WTC11 (cell line): Measurements from ENCODE around the gene KLC1. TPM values are rescaled to one million over a fixed set of nuclear protein-coding genes. Genes with fewer than 3 reads are reported as not detected.

Source experiments
- ATAC-seq: fragments of 200-7000 bp; cut with Tn5 transposase; 2 replicates; pipeline ENCODE4 v1.10.0; 2021; ENCODE audit warnings: mild to moderate bottlenecking, moderate library complexity
- CTCF ChIA-PET: fragments of 300-600 bp; sonication (Branson Sonifier 250); formaldehyde crosslinking; loops from one replicate; lab custom pipeline; 2021; ENCODE audit warnings: antibody characterized with exemption; lab: Charles Lee
- POLR2A ChIA-PET: fragments of 350-600 bp; sonication (Branson Sonifier 250); formaldehyde crosslinking; loops from one replicate; lab custom pipeline; 2021; ENCODE audit warnings: antibody characterized with exemption; lab: Charles Lee
- DNase-seq: peaks from one replicate; pipeline ENCODE4 v3.0.0; 2021; ENCODE audit warnings: low spot score
- H3K27ac Mint-ChIP-seq: 2 replicates; pipeline ENCODE4 v1.8.0; 2021; ENCODE audit warnings: mixed read lengths
- H3K27me3 Mint-ChIP-seq: 2 replicates; pipeline ENCODE4 v1.8.0; 2021; ENCODE audit warnings: low read depth, mild to moderate bottlenecking, moderate library complexity, mixed read lengths
- H3K36me3 Mint-ChIP-seq: 2 replicates; pipeline ENCODE4 v1.8.0; 2021; ENCODE audit warnings: mixed read lengths
- H3K4me1 Mint-ChIP-seq: 2 replicates; pipeline ENCODE4 v1.8.0; 2022; ENCODE audit warnings: mixed read lengths
- H3K4me3 Mint-ChIP-seq: 2 replicates; pipeline ENCODE4 v1.8.0; 2021; ENCODE audit warnings: mild to moderate bottlenecking, moderate library complexity, mixed read lengths
- H3K9me3 Mint-ChIP-seq: 2 replicates; pipeline ENCODE4 v1.8.0; 2021; ENCODE audit warnings: mixed read lengths
- ATF1 ChIP-seq: sonication (generic); formaldehyde crosslinking; IDR thresholded peaks from 2 replicates; pipeline ENCODE4 v1.8.1; 2023; ENCODE audit warnings: mild to moderate bottlenecking, moderate library complexity, missing genetic modification reagents
- CBFB ChIP-seq: sonication (generic); formaldehyde crosslinking; IDR thresholded peaks from 2 replicates; pipeline ENCODE4 v1.8.1; 2022; ENCODE audit warnings: mild to moderate bottlenecking, low read depth, missing genetic modification reagents
- CREB1 ChIP-seq: sonication (generic); formaldehyde crosslinking; IDR thresholded peaks from 2 replicates; pipeline ENCODE4 v1.8.0; 2023; ENCODE audit warnings: mild to moderate bottlenecking, missing genetic modification reagents
- E2F1 ChIP-seq: sonication (generic); formaldehyde crosslinking; IDR thresholded peaks from 2 replicates; pipeline ENCODE4 v1.8.0; 2022; ENCODE audit warnings: mild to moderate bottlenecking, missing genetic modification reagents
- E2F4 ChIP-seq: sonication (generic); formaldehyde crosslinking; IDR thresholded peaks from 2 replicates; pipeline ENCODE4 v1.8.1; 2022; ENCODE audit warnings: low read depth, mild to moderate bottlenecking, moderate library complexity, missing genetic modification reagents, borderline replicate concordance
- FOXP4 ChIP-seq: sonication (generic); formaldehyde crosslinking; IDR thresholded peaks from 2 replicates; pipeline ENCODE4 v1.8.0; 2022; ENCODE audit warnings: mild to moderate bottlenecking, missing genetic modification reagents
- GRHL2 ChIP-seq: fragments of 250-450 bp; sonication (Bioruptor Pico); IDR thresholded peaks from 2 replicates; pipeline ENCODE4 v1.8.0; 2022; ENCODE audit warnings: mild to moderate bottlenecking, moderate library complexity; ENCODE audit not compliant: insufficient replicate concordance, severe bottlenecking
- IRF2 ChIP-seq: sonication (generic); formaldehyde crosslinking; IDR thresholded peaks from 2 replicates; pipeline ENCODE4 v1.8.0; 2022; ENCODE audit warnings: low read depth, missing genetic modification reagents, borderline replicate concordance
- NR1H2 ChIP-seq: sonication (generic); formaldehyde crosslinking; IDR thresholded peaks from 2 replicates; pipeline ENCODE4 v1.9.0; 2021; ENCODE audit warnings: mild to moderate bottlenecking, moderate library complexity, missing genetic modification reagents
- NR2C2 ChIP-seq: sonication (generic); formaldehyde crosslinking; IDR thresholded peaks from 2 replicates; pipeline ENCODE4 v1.8.0; 2022; ENCODE audit warnings: mild to moderate bottlenecking, missing genetic modification reagents
- PREB ChIP-seq: sonication (generic); formaldehyde crosslinking; IDR thresholded peaks from 2 replicates; pipeline ENCODE4 v1.8.1; 2022; ENCODE audit warnings: mild to moderate bottlenecking, missing genetic modification reagents, moderate library complexity, borderline replicate concordance
- RELA ChIP-seq: sonication (generic); formaldehyde crosslinking; IDR thresholded peaks from 2 replicates; pipeline ENCODE4 v1.8.1; 2022; ENCODE audit warnings: missing genetic modification reagents, mild to moderate bottlenecking, borderline replicate concordance
- RORB ChIP-seq: fragments of 250-450 bp; sonication (Bioruptor Pico); IDR thresholded peaks from 2 replicates; pipeline ENCODE4 v1.9.0; 2021; ENCODE audit warnings: mild to moderate bottlenecking
- ZNF263 ChIP-seq: sonication (generic); formaldehyde crosslinking; IDR thresholded peaks from 2 replicates; pipeline ENCODE4 v1.8.1; 2022; ENCODE audit warnings: low read depth, mild to moderate bottlenecking, moderate library complexity, missing genetic modification reagents
- ZNF396 ChIP-seq: fragments of 250-450 bp; sonication (Bioruptor Pico); IDR thresholded peaks from 2 replicates; pipeline ENCODE4 v1.8.0; 2021; ENCODE audit warnings: mild to moderate bottlenecking, moderate library complexity, borderline replicate concordance
- ZNF425 ChIP-seq: fragments of 250-450 bp; sonication (Bioruptor Pico); conservative IDR thresholded peaks from 2 replicates; pipeline ENCODE4 v1.9.0; 2021; ENCODE audit warnings: mild to moderate bottlenecking
- total RNA-seq: library from RNA; stranded (reverse); gene quantifications from 3 replicates; pipeline ENCODE4 v1.2.3, GENCODE V29; 2021
- TF ChIP-seq, protein P1 (sequence below): fragments of 250-450 bp; sonication (Bioruptor Pico); IDR thresholded peaks from 2 replicates; pipeline ENCODE4 v1.8.0; 2021; ENCODE audit warnings: mild to moderate bottlenecking
- TF ChIP-seq, protein P2 (sequence below): sonication (generic); formaldehyde crosslinking; IDR thresholded peaks from 2 replicates; pipeline ENCODE4 v1.8.1; 2022; ENCODE audit warnings: missing genetic modification reagents, borderline replicate concordance

Gene KLC1
- total RNA-seq, 1 experiment from 2014 or later, result 171 TPM

GRCh38 chr14:103729496-103730448 is 100.8 kb downstream of the KLC1 start (continued):
- TF ChIP-seq, protein P1, sequence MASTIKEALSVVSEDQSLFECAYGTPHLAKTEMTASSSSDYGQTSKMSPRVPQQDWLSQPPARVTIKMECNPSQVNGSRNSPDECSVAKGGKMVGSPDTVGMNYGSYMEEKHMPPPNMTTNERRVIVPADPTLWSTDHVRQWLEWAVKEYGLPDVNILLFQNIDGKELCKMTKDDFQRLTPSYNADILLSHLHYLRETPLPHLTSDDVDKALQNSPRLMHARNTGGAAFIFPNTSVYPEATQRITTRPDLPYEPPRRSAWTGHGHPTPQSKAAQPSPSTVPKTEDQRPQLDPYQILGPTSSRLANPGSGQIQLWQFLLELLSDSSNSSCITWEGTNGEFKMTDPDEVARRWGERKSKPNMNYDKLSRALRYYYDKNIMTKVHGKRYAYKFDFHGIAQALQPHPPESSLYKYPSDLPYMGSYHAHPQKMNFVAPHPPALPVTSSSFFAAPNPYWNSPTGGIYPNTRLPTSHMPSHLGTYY (CRISPR knock-in tag), result no peak
- no peak for TF ChIP-seq ZNF425
- no peak for TF ChIP-seq CBFB (CRISPR knock-in tag)
- no peak for TF ChIP-seq E2F1 (CRISPR knock-in tag)

GRCh38 chr14:103730490-103731035 is 101.6 kb downstream of the KLC1 start:
- Mint-ChIP-seq H3K27ac (no peak overlapping the region), H3K27me3 (no peaks in the 10 kb centered on the region), H3K4me3 (no peak overlapping the region), H3K9me3 (no peaks in the 10 kb centered on the region), H3K36me3 (peaks cover 20% of the 10 kb centered on the region), H3K4me1 (no peaks in the 10 kb centered on the region)
- ChIA-PET CTCF (no interaction called here), POLR2A (no interaction called here)
- no peak for DNase-seq
- TF ChIP-seq, protein P1 (CRISPR knock-in tag), result no peak
- TF ChIP-seq GRHL2 (CRISPR knock-in tag), result no peak
- peak; percentile 29 for ATAC-seq

- Mint-ChIP-seq H3K9me3 (no peaks in the 10 kb centered on the region), H3K36me3 (peaks cover 20% of the 10 kb centered on the region), H3K4me3 (no peak overlapping the region), H3K4me1 (no peaks in the 10 kb centered on the region), H3K27ac (no peak overlapping the region), H3K27me3 (no peaks in the 10 kb centered on the region)
- ATAC-seq, result no peak
- DNase-seq, result no peak
- ChIA-PET POLR2A (no interaction called here), CTCF (no interaction called here)
- TF ChIP-seq, protein P2, sequence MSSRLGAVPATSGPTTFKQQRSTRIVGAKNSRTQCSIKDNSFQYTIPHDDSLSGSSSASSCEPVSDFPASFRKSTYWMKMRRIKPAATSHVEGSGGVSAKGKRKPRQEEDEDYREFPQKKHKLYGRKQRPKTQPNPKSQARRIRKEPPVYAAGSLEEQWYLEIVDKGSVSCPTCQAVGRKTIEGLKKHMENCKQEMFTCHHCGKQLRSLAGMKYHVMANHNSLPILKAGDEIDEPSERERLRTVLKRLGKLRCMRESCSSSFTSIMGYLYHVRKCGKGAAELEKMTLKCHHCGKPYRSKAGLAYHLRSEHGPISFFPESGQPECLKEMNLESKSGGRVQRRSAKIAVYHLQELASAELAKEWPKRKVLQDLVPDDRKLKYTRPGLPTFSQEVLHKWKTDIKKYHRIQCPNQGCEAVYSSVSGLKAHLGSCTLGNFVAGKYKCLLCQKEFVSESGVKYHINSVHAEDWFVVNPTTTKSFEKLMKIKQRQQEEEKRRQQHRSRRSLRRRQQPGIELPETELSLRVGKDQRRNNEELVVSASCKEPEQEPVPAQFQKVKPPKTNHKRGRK (CRISPR knock-in tag), result no peak
- TF ChIP-seq IRF2 (CRISPR knock-in tag) (no peak), NR1H2 (CRISPR knock-in tag) (no peak), E2F4 (CRISPR knock-in tag) (no peak), ZNF396 (CRISPR knock-in tag) (no peak), PREB (CRISPR knock-in tag) (no peak), ZNF263 (CRISPR knock-in tag) (no peak), RELA (no peak), RORB (CRISPR knock-in tag) (no peak), CREB1 (CRISPR knock-in tag) (no peak), ATF1 (CRISPR knock-in tag) (no peak), FOXP4 (CRISPR knock-in tag) (no peak), NR2C2 (CRISPR knock-in tag) (no peak), CBFB (CRISPR knock-in tag) (no peak)
These were observed 102.5 kb downstream of the KLC1 start for GRCh38 chr14:103731481-103731880.
